M059J (cell line): ENCODE results near the gene PACRG. TPM values are rescaled to one million over a fixed set of nuclear protein-coding genes. Genes with fewer than 3 reads are reported as not detected.

Experiments used
- DNase-seq: peaks from one replicate; pipeline ENCODE4 v3.0.0-alpha.2; 2012; ENCODE audit warnings: low read depth
- total RNA-seq: library from RNA; depleted of rRNA; stranded (reverse); fragments of >200 nt; shearing (Covaris generic); gene quantifications from 2 replicates; pipeline ENCODE4 v1.2.3, GENCODE V29; 2014

The PACRG gene
- total RNA-seq, 1 experiment from 2014 or later: 0.12 TPM

GRCh38 chr6:162864911-162865310, 137.1 kb downstream of the PACRG start:
- no peak for DNase-seq

DNA sequence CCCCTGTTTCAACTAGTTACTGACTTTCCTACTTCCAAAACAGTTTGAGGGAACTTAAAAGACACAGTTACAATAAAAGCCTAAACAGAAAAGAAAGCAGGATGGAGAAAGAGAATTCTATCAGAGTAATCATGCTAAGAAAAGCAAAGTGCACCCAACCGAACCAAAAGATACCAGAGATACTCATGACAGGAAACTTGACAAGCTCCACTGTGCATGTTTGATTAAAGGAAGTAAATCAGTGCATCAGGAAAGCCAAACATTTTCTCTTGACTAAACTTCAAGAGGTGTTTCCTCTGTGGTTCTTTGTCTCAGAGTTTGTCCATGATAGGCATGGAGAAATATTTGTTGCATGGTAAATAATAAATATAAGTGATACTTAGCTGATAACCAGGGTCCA, 138.9 kb downstream of the PACRG start:
- DNase-seq: no peak

DNA sequence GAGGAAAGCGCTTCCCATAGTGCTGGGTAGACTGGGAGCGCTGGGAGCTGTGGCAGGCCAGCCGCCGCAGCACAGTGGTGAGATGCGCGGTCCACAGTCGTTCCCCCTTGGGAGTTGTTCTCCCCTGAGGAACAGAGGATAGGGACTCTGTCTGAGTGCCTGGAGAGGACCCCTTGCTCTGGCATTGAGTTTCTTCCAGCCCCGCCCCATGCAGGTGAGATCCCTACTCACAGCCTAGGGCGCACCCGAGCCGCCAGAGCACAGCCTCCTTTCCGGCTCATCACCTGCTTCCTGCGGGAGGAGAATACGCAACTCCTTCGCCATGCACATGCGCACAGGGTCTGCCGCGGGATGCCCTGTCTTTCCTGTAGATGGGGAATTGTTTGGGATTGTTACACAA, 140.6 kb downstream of the PACRG start:
- DNase-seq: no peak

- DNase-seq: no peak
Observed at GRCh38 chr6:162871966-162872365, 144.2 kb downstream of the PACRG start.

DNA sequence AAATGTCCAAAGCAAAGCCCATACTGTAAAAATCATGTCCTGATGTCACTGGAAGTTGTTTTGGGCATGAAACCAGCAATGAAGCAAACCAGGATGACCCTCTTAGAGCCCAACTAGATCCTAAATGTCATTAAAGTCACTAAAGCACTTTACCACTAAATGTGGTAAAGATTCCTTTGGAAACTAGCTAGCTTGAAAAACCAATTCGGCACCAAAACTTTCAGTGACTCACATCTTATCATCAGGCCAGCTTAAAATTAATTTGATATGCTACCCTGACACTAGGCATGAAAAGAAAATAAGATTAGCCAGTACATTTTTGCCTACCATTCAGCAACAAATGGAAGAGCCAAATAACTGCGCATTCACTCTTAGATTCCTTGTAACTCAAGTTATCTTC, 145.8 kb downstream of the PACRG start:
- DNase-seq: no peak

GRCh38 chr6:162875070-162875469, 147.3 kb downstream of the PACRG start:
- DNase-seq: no peak

- DNase-seq: no peak
Observed at GRCh38 chr6:162882801-162883481, 155.2 kb downstream of the PACRG start.

- DNase-seq: no peak
Observed at GRCh38 chr6:162887981-162888689, 160.4 kb downstream of the PACRG start.

GRCh38 chr6:162889303-162889702, 161.5 kb downstream of the PACRG start:
- no peak for DNase-seq

DNA sequence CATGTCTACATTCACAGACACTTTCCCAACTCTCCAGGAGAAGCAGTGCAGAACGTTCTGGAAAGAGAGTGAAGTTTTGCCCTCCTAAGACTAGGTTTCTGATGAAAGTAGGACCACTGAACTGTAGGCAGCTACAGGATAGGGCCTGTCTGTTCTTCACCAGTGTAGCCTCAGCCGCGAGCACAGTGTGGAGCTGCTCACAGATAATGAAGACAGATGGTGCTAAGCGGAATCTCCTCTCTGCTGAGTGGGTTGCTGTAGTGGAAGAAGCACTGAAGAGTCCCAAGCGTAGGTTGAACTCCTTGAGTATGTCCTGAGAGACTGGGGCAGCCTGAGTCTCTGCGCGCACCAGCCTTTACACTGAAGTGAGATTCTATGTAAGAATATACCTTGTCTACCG, 170.2 kb downstream of the PACRG start:
- no peak for DNase-seq

DNA sequence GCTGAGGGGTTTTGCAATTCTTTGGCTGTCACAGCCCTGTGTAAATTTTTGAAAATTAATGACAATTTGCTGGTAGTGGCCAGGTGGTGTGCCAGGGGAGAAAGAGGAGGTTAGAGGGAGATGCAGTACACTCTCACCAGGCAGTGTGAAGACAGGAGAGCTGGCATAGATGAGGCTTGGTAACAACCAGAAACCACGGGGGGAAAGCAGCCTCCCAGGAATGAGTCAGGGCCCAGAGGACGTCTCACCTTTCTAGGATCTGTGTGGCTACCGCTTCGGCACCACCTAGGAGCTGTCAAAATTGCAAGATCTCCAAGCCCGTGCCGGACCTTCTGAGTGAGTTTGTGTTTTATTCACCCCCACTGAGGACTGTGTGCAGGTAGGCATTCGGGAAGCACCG, 171.4 kb downstream of the PACRG start:
- DNase-seq: no peak

DNA sequence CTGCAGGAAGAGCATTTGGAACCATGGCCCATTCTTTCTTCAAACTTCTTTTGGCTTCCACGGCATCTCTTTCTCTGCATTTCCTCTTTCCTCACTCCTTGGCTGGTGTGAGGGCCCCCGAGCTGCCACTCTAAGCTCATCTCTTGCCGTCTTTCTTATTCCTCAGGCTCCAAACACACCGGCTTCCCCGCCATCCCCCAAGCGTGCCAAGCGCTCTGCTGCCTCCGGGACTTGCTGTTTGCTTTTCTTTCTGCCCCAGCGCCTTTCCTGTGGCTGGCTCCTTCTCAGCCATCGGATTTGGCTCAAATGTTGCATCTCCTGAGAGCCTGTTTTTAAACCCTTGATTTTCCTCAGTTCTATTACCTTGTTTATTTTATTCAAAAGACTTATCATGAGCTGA, 172.7 kb downstream of the PACRG start:
- DNase-seq: no peak

DNA sequence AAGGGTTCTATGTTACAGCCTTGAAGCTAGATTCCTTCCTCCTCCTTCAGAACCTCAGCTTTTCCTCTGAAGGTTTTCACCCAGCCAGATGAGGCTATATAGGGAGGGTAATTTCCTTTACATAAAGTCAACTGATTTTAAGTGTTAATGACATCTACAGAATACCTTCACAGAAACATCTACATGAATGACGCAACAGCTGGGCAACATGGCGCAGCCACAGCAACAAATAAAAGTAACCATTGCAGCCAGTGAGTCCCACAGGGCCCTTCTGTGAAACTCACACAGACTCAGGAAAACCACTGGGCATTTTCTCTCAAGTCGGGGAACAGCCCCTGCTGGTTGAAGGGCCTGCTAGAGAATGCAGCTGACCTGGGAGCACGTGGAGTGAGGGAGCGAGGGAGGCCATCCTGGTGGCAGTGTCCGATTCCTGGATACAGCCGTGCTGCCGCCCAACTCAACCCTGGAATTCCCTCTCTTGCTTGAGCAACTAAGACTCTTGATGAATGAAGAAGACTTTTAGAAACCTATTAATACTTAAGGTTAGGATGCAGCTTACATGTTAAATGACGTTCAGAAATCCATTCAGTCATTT, 176.4 kb downstream of the PACRG start:
- DNase-seq: no peak

DNA sequence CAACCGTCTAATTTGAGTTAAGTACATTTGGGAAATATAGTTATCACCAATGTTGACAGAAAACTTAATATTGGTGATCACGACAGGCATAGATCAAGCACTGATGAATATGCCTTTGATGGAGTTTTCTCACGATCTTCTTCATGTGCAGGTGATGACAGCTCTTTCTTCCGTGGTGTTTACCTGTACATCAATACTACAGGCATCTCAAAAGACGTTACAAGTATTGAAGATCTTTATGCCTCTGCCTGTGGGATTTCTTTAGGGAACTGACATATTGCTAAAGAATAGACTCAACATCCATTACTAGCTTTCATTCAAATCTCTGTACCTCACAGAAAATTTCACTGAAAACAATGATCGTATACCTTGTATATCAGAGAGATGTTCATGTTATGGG, 178.7 kb downstream of the PACRG start:
- DNase-seq: no peak

- no peak for DNase-seq
Observed at GRCh38 chr6:162907876-162908481, 180.2 kb downstream of the PACRG start.

GRCh38 chr6:162913206-162913605, 185.4 kb downstream of the PACRG start:
- DNase-seq: no peak

GRCh38 chr6:162917506-162917905, 189.7 kb downstream of the PACRG start:
- DNase-seq: no peak

DNA sequence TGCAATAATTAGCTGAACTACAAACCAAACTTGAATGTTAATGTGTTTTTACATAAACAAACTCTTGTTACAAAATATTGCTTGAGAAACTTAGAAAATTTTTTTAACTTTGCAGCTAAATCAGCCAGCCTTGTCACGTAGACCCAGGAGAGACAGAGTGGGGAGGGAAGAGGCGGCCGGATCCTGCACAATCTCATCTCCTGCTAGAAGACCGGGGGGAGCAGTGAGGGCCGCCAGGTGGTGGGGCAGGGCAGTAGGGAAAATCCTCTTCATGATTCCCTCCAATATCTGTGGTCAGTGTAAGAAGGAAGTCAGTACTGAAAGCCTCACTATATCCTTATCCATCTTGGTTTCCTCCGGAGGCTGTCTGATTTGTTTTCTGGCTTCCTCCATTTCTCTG, 193.3 kb downstream of the PACRG start:
- no peak for DNase-seq

DNA sequence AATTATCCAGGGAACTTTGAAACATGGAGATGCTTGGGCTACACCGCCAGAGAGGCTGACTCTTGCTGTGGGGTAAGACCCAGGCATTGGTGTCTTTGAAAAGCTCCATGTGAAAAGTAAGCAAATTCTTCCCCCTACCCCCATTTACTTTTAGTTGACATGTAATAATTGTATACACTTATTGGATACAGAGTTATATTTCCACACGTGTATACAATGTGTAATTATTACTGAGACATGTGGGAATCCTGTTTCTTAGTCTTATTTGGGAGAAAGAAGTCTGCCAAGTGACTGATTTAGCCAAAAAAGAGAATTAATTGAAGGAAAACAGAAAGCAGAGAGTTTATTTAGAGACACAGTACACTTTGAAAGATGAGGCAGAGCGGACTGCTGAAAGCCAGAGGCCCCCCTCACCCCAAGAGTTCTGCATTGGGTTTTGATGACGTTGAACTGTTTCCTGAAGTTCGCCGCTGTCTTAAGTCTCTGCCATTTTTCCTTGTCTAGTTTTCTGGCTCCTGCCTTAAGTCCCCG, 193.8 kb downstream of the PACRG start:
- DNase-seq: no peak

DNA sequence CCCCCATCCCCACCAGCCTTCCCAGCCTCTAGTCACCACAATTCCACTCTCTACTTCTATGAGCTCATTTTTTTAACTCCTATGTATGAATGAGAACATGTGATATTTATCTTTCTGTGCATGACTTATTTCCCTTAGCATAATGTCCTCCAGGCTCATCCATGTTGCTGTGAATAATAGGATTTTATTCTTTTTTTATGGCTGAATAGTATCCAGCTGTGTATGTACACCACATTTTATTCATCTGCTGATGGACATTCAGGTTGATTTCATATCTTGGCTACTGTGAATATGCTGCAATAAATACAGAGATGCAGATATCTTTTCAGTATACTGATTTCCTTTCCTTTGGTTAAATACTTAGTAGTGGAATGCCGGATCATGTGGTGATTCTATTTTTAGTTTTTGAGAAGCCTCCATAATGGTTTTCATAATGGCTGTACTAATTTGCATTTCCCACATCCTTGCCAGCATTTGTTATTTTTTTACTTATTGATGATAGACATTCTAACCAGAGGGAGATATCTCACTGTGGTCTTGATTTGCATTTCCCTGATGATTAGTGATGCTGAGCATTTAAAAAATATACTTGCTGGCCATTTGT, 194.9 kb downstream of the PACRG start:
- no peak for DNase-seq

GRCh38 chr6:162934844-162935243, 207.1 kb downstream of the PACRG start:
- no peak for DNase-seq

DNA sequence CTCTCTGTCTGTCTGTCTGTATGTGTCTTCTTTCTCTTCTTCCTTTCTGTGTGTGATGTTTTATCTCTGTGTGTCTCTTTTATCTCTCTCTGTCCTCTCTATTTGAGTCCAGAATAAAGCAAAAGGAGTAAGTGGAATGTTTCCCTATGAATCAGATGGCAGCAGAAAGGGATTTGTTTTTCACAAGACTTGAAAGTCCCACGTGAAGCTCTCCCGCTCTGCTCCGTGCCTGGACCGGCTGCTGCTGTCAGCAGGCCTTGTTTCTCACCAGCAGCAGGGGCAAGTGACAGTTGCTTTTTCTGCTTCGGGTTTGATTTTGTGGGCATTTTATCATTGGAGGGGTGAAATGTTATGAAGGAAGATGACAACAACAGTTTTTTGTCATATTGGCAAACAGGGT, 212.7 kb downstream of the PACRG start:
- no peak for DNase-seq
